IPS-15b (cell line): Measurements from ENCODE around the gene GMPR.
A peak's percentile ranks its signal among the peaks of the same experiment; 100 is the strongest.

Experiments
- H3K27me3 ChIP-seq: one replicate; pipeline ENCODE4 v1.6.1; 2013; ENCODE audit warnings: low read length; ENCODE audit not compliant: control insufficient read depth, insufficient read depth
- H3K36me3 ChIP-seq: one replicate; pipeline ENCODE4 v1.6.1; 2013; ENCODE audit warnings: low read length; ENCODE audit not compliant: control insufficient read depth, insufficient read depth
- H3K4me1 ChIP-seq: one replicate; pipeline ENCODE4 v1.6.1; 2013; ENCODE audit warnings: mild to moderate bottlenecking, low read length; ENCODE audit not compliant: control insufficient read depth, insufficient read depth
- H3K4me3 ChIP-seq: one replicate; pipeline ENCODE4 v1.5.1; 2013; ENCODE audit warnings: low read depth, low read length
- H3K9ac ChIP-seq: one replicate; pipeline ENCODE4 v1.6.1; 2013; ENCODE audit warnings: low read depth, mild to moderate bottlenecking, low read length
- H3K9me3 ChIP-seq: one replicate; pipeline ENCODE4 v1.6.1; 2013; ENCODE audit warnings: mild to moderate bottlenecking, low read length; ENCODE audit not compliant: control insufficient read depth, insufficient read depth

The GMPR gene

GRCh38 chr6:16227048-16227562, 11.3 kb upstream of the GMPR start:
- peaks cover 13% of the 10 kb centered on the region for H3K27me3 ChIP-seq
- peaks cover 3% of the 10 kb centered on the region for H3K4me1 ChIP-seq
- no peaks in the 10 kb centered on the region for H3K36me3 ChIP-seq
- H3K4me3 ChIP-seq = no peak overlapping the region
- no peak overlapping the region for H3K9ac ChIP-seq
- no peaks in the 10 kb centered on the region for H3K9me3 ChIP-seq

- Histone ChIP-seq H3K9ac (no peak overlapping the region), H3K27me3 (peaks cover 13% of the 10 kb centered on the region)
Observed at GRCh38 chr6:16227605-16228004, 10.8 kb upstream of the GMPR start.

GRCh38 chr6:16228043-16228442, 10.3 kb upstream of the GMPR start:
- Histone ChIP-seq H3K9ac (no peak overlapping the region), H3K4me3 (no peak overlapping the region)

More at GRCh38 chr6:16227605-16228004, 10.8 kb upstream of the GMPR start:
- Histone ChIP-seq H3K9me3 (no peaks in the 10 kb centered on the region), H3K4me1 (peaks cover 3% of the 10 kb centered on the region), H3K36me3 (no peaks in the 10 kb centered on the region), H3K4me3 (no peak overlapping the region)

GRCh38 chr6:16228709-16229665, 9.4 kb upstream of the GMPR start:
- peaks cover 13% of the 10 kb centered on the region for H3K27me3 ChIP-seq
- no peak overlapping the region for H3K9ac ChIP-seq
- H3K9me3 ChIP-seq = no peaks in the 10 kb centered on the region
- H3K4me1 ChIP-seq = peaks cover 3% of the 10 kb centered on the region
- no peak overlapping the region for H3K4me3 ChIP-seq
- H3K36me3 ChIP-seq = no peaks in the 10 kb centered on the region

More at GRCh38 chr6:16228043-16228442, 10.3 kb upstream of the GMPR start:
- Histone ChIP-seq H3K27me3 (peaks cover 13% of the 10 kb centered on the region), H3K4me1 (peaks cover 3% of the 10 kb centered on the region), H3K9me3 (no peaks in the 10 kb centered on the region), H3K36me3 (no peaks in the 10 kb centered on the region)

- no peaks in the 10 kb centered on the region for H3K36me3 ChIP-seq
- peaks cover 13% of the 10 kb centered on the region for H3K27me3 ChIP-seq
- no peak overlapping the region for H3K4me3 ChIP-seq
- H3K4me1 ChIP-seq = peaks cover 3% of the 10 kb centered on the region
- no peaks in the 10 kb centered on the region for H3K9me3 ChIP-seq
- no peak overlapping the region for H3K9ac ChIP-seq
Observed at GRCh38 chr6:16229700-16230099, 8.7 kb upstream of the GMPR start.

- Histone ChIP-seq H3K4me1 (peaks cover 3% of the 10 kb centered on the region), H3K9me3 (no peaks in the 10 kb centered on the region), H3K9ac (no peak overlapping the region), H3K27me3 (peaks cover 13% of the 10 kb centered on the region), H3K36me3 (no peaks in the 10 kb centered on the region), H3K4me3 (no peak overlapping the region)
Observed at GRCh38 chr6:16230953-16231352, 7.4 kb upstream of the GMPR start.

- Histone ChIP-seq H3K36me3 (no peaks in the 10 kb centered on the region), H3K4me1 (peaks cover 3% of the 10 kb centered on the region), H3K9me3 (no peaks in the 10 kb centered on the region), H3K27me3 (peaks cover 24% of the 10 kb centered on the region), H3K4me3 (no peak overlapping the region), H3K9ac (no peak overlapping the region)
Observed at GRCh38 chr6:16232086-16232485, 6.3 kb upstream of the GMPR start.

- Histone ChIP-seq H3K27me3 (peaks cover 49% of the 10 kb centered on the region), H3K36me3 (no peaks in the 10 kb centered on the region), H3K9ac (no peak overlapping the region), H3K9me3 (no peaks in the 10 kb centered on the region), H3K4me3 (no peak overlapping the region), H3K4me1 (peaks cover 4% of the 10 kb centered on the region)
Observed at GRCh38 chr6:16236009-16236501, 2.3 kb upstream of the GMPR start.

GRCh38 chr6:16236631-16237199, 1.7 kb upstream of the GMPR start:
- Histone ChIP-seq H3K4me3 (no peak overlapping the region), H3K4me1 (peaks cover 8% of the 10 kb centered on the region), H3K9ac (no peak overlapping the region), H3K36me3 (no peaks in the 10 kb centered on the region), H3K27me3 (peaks cover 52% of the 10 kb centered on the region), H3K9me3 (no peaks in the 10 kb centered on the region)

GRCh38 chr6:16237242-16237641, 1.1 kb upstream of the GMPR start:
- H3K27me3 ChIP-seq = peaks cover 52% of the 10 kb centered on the region
- H3K9ac ChIP-seq = no peak overlapping the region
- H3K9me3 ChIP-seq = no peaks in the 10 kb centered on the region
- H3K4me1 ChIP-seq = peaks cover 8% of the 10 kb centered on the region
- H3K4me3 ChIP-seq = no peak overlapping the region
- H3K36me3 ChIP-seq = no peaks in the 10 kb centered on the region

- H3K9me3 ChIP-seq = no peaks in the 10 kb centered on the region
- H3K4me1 ChIP-seq = peaks cover 8% of the 10 kb centered on the region
- H3K27me3 ChIP-seq = peaks cover 52% of the 10 kb centered on the region
- no peaks in the 10 kb centered on the region for H3K36me3 ChIP-seq
- H3K4me3 ChIP-seq = peak overlapping the region; percentile 30
- H3K9ac ChIP-seq = no peak overlapping the region
Observed at GRCh38 chr6:16238963-16239797, 793 bp downstream of the GMPR start.
